ENCODE measurements around the gene ADGRG3.

Gene ADGRG3

DNA sequence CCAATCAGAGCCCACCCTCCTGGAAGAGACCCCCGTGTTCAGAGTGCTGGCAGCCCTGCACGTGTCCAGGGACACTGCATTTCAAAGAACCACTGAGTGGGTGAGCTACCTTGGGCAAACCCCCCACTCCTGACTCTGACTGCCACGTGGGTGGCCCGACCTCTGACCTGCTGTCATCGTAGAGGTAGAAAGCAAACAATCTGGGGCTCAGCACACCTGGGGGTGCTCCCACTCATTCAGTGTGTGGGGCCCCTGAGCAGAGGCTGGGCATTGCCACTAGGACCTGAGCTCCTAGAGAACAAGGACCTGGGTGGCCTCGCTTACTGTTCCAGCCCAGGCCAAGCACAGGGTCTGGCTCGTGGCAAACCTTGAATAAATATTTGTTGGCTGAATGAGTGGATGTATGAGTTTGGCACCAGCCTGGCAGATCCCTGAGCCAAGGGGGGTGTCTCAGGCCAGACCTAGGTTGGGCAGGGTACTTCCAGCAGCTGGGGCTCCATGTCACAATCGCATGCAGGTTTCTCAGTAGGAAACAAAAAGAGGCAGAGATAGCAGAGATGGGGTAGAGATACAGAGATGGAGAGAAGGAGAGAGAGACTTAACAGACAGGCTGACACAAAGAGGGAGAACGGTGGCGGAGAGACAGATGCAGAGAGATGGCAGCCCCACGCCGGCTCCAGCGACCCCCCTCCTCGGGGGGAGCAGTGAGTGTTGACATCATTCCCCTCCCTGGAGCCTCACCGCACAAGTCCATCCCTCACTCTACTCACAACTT is 21.1 kb downstream of the ADGRG3 start:
- no peak for DNase-seq (ENCODE audit: low read depth)
- H3K4me3 ChIP-seq (ENCODE audit: low read depth, low read length): peak overlapping the region; percentile 12

DNA sequence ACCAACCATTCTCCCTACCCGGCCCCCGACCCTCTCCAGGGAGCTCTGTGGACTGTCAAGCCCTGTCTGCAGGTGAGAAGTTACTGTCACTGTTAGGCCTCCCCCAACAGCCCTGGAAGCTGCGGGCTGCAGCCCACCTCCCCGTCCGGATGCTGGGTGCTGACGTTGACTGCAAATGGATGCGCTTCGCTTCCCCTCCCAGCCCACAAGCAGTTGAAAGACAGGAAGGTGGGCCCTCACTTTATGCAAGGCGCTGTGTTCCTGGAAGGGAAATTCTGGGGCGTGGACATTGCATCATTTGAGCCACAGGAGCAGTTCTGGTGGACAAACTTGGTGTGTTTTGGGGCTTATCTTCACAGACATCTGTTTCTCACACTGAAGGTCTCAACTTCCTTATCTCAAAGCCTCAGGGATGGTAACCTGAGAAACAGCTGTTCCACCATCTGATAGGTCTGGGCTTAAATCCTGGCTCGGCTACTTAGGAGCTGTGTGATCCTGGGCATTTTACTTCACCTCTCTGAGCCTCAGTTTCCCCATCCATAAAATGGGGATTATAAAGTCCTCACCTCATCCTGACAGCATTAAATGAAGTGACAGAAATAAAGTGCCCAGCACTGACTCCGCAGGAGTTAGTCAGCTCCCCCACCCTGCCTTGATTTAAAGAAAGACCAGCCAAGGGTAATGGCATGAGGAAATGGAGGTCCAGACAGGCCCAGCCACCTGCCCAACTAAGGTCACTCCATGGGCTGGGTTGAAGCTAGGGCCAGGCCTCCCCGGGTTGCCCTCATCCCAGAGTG is 21.9 kb downstream of the ADGRG3 start:
- TF ChIP-seq MYC (IDR thresholded peaks at IDR 0.05; ENCODE audit: low read depth, low read length): peak; percentile 90
- TF ChIP-seq, protein P1, sequence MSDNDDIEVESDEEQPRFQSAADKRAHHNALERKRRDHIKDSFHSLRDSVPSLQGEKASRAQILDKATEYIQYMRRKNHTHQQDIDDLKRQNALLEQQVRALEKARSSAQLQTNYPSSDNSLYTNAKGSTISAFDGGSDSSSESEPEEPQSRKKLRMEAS (IDR thresholded peaks at IDR 0.05; ENCODE audit: low read depth, low read length): peak; percentile 73
- TF ChIP-seq, protein P2, sequence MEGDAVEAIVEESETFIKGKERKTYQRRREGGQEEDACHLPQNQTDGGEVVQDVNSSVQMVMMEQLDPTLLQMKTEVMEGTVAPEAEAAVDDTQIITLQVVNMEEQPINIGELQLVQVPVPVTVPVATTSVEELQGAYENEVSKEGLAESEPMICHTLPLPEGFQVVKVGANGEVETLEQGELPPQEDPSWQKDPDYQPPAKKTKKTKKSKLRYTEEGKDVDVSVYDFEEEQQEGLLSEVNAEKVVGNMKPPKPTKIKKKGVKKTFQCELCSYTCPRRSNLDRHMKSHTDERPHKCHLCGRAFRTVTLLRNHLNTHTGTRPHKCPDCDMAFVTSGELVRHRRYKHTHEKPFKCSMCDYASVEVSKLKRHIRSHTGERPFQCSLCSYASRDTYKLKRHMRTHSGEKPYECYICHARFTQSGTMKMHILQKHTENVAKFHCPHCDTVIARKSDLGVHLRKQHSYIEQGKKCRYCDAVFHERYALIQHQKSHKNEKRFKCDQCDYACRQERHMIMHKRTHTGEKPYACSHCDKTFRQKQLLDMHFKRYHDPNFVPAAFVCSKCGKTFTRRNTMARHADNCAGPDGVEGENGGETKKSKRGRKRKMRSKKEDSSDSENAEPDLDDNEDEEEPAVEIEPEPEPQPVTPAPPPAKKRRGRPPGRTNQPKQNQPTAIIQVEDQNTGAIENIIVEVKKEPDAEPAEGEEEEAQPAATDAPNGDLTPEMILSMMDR (IDR thresholded peaks at IDR 0.05; ENCODE audit: low read depth, low read length): no peak
- DNase-seq (ENCODE audit: low read depth): peak; percentile 100
- peak overlapping the region; percentile 12 for H3K4me3 ChIP-seq (ENCODE audit: low read depth, low read length)

More for the DNA sequence above, 21.1 kb downstream of the ADGRG3 start:
- TF ChIP-seq, protein P1 (IDR thresholded peaks at IDR 0.05; ENCODE audit: low read depth, low read length): peak; percentile 42; the same call in 1 of the 2 replicates
- TF ChIP-seq, protein P2 (IDR thresholded peaks at IDR 0.05; ENCODE audit: low read depth, low read length): no peak

DNA sequence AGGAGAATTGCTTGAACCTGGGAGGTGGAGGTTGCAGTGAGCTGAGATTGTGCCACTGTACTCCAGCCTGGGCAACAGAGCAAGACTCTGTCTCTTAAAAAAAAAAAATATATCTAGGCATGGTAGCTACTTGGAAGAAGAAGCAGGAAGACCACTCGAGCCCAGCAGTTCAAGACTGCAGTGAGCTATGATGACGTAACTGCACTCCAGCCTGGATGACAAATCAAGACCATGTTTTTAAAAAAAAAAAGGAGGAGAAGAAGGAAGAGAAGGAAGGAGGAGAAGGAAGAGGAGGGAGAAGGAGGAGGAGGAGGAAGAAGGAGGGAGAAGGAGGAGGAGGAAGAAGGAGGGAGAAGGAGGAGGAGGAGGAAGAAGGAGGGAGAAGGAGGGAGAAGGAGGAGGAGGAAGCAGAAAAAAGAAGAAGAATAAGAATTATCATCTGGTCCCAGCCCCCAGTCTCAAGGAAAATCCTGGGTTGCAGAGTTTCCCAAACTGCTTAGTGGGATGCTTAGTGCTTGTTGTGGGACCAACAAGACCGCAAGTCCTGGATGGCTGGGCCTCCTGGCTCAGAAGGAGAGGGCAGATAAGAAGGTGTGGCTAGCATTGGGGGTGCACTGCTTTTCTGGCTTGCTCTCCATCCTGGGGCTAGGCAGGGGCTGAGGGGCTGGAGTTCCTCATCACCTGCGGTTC is 22.8 kb downstream of the ADGRG3 start:
- no peak overlapping the region for H3K4me3 ChIP-seq (ENCODE audit: low read depth, low read length)
- TF ChIP-seq, protein P2 (IDR thresholded peaks at IDR 0.05; ENCODE audit: low read depth, low read length): no peak
- no peak for TF ChIP-seq POLR2A (IDR thresholded peaks at IDR 0.05; ENCODE audit: extremely low read depth, insufficient read length)
- TF ChIP-seq MYC (IDR thresholded peaks at IDR 0.05; ENCODE audit: low read depth, low read length): no peak
- TF ChIP-seq, protein P1 (IDR thresholded peaks at IDR 0.05; ENCODE audit: low read depth, low read length): no peak
- DNase-seq (ENCODE audit: low read depth): peak; percentile 74

DNA sequence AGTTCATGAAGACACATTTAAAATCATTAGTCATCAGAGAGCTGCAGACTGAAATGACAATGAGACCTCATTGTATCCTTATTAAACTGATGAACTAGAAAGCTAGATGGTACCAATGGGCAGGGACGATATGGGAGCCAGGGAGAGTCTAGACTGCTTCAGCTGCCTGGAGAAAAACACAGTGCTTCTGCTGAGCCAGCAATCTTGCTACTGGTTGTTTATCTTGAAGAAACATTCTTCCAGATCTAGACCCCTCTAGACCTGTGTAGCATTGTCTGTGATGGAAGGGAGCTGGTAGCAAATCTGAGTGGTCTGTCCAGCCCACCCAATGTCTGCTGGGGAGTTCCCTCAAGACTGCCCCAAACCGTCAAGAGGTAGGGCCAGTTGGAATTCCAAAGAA is 24.5 kb downstream of the ADGRG3 start:
- TF ChIP-seq, protein P1 (IDR thresholded peaks at IDR 0.05; ENCODE audit: low read depth, low read length): no peak
- no peak for DNase-seq (ENCODE audit: low read depth)
- no peak overlapping the region for H3K4me3 ChIP-seq (ENCODE audit: low read depth, low read length)

DNA sequence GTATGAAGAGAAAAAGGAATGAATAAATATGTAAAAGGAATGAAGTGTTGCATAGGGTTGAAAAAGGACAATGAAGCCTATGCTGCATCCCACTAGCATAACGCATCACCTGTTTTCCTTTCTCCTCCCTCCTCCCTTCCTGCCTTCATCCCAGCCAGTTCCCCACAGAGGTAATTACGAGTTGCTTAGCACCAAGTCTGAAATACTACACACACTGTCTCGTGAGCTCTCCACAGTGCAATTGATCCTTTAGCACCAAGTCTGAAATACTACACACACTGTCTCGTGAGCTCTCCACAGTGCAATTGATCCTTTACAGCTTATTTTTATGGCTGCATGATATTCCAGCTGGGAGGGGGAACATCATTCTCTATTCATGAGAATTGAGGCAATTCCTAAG is 25.4 kb downstream of the ADGRG3 start:
- TF ChIP-seq, protein P2 (IDR thresholded peaks at IDR 0.05; ENCODE audit: low read depth, low read length): no peak
- TF ChIP-seq MYC (IDR thresholded peaks at IDR 0.05; ENCODE audit: low read depth, low read length) (no peak), POLR2A (IDR thresholded peaks at IDR 0.05; ENCODE audit: extremely low read depth, insufficient read length) (no peak)
- TF ChIP-seq, protein P1 (IDR thresholded peaks at IDR 0.05; ENCODE audit: low read depth, low read length): no peak
- H3K4me3 ChIP-seq (ENCODE audit: low read depth, low read length): no peak overlapping the region
- DNase-seq (ENCODE audit: low read depth): no peak
